Measurements from ENCODE around the gene GPATCH11. TPM values are rescaled to one million over a fixed set of nuclear protein-coding genes. Genes with fewer than 3 reads are reported as not detected.

The GPATCH11 gene
- total and polyA plus RNA-seq, 12 donors = 2.6 to 6.1 (median 5.6) TPM

DNA sequence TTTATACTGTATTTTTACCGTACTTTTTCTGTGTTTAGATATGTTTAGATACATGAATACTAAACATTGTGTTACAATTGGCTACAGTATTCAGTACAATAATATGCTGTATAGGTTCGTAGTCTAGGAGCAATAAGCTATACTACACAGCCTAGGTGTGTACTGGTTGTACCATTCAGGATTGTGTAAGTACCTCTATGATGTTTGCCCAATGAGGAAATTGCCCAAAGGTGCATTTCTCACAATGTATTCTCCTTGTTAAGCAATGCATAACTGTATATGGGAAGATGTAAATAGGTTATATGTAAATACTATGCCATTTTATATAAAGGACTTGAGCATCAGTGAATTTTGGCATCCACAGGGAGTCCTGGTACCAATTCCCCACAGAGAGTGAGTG is 61.7 kb downstream of the GPATCH11 start:
- no peaks in the 10 kb centered on the region for H3K27me3 ChIP-seq
- no peaks in the 10 kb centered on the region for H3K9me3 ChIP-seq
- ATAC-seq (no peak), DNase-seq (no peak)
- TF ChIP-seq, protein P1, sequence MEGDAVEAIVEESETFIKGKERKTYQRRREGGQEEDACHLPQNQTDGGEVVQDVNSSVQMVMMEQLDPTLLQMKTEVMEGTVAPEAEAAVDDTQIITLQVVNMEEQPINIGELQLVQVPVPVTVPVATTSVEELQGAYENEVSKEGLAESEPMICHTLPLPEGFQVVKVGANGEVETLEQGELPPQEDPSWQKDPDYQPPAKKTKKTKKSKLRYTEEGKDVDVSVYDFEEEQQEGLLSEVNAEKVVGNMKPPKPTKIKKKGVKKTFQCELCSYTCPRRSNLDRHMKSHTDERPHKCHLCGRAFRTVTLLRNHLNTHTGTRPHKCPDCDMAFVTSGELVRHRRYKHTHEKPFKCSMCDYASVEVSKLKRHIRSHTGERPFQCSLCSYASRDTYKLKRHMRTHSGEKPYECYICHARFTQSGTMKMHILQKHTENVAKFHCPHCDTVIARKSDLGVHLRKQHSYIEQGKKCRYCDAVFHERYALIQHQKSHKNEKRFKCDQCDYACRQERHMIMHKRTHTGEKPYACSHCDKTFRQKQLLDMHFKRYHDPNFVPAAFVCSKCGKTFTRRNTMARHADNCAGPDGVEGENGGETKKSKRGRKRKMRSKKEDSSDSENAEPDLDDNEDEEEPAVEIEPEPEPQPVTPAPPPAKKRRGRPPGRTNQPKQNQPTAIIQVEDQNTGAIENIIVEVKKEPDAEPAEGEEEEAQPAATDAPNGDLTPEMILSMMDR (IDR thresholded peaks at IDR 0.05) = no peak
- H3K36me3 ChIP-seq = peaks cover 0 to 86% (median 49%) of the 10 kb centered on the region in 9 donors
- intact Hi-C loops (cut with DNase I) = no loop called here
- peaks cover 0 to 20% (median 8%) of the 10 kb centered on the region in 9 donors for H3K4me1 ChIP-seq
- 93 to 96% methylated on average over 2 of the region's 2 CpGs for WGBS, 2 donors
- H3K4me3 ChIP-seq = no peak overlapping the region
- no peak overlapping the region for H3K27ac ChIP-seq

- Histone ChIP-seq H3K4me1 (peaks cover 0 to 36% (median 8%) of the 10 kb centered on the region in 9 donors), H3K27ac (no peak overlapping the region), H3K27me3 (no peaks in the 10 kb centered on the region), H3K36me3 (peaks cover 0 to 80% (median 41%) of the 10 kb centered on the region in 9 donors), H3K4me3 (no peak overlapping the region), H3K9me3 (no peaks in the 10 kb centered on the region)
- intact Hi-C loops (cut with DNase I) = no loop called here
- 97 to 98% methylated on average over 7 of the region's 7 CpGs for WGBS, 2 donors
- DNase-seq (no peak), ATAC-seq (no peak)
- TF ChIP-seq, protein P1 (IDR thresholded peaks at IDR 0.05) = no peak
These were observed 64.0 kb downstream of the GPATCH11 start for GRCh38 chr2:37148325-37148724.

Other genes starting within 250 kb of the GPATCH11 start
- 100 to 1,000 TPM in 2 of 10 donors, 10 to 100 TPM in 8; 37.0 to 102 (median 67.8) TPM for gene STRN, start 118.0 kb upstream of the GPATCH11 start, total RNA-seq
- 10 to 100 TPM in 1 of 2 donors, 1 to 10 TPM in 1; 8.6 to 12.2 TPM for gene STRN, start 118.0 kb upstream of the GPATCH11 start, polyA plus RNA-seq
- gene HEATR5B, start 146 bp upstream of the GPATCH11 start, total RNA-seq = 10 to 100 TPM; 14.7 to 27.4 (median 18.2) TPM
- 10 to 100 TPM in 1 of 2 donors, 1 to 10 TPM in 1; 3.7 to 10.6 TPM for gene HEATR5B, start 146 bp upstream of the GPATCH11 start, polyA plus RNA-seq
- gene EIF2AK2, start 72.5 kb downstream of the GPATCH11 start, total RNA-seq = 10 to 100 TPM; 18.6 to 31.1 (median 24.2) TPM
- 1 to 10 TPM; 2.4 to 5.7 TPM for gene EIF2AK2, start 72.5 kb downstream of the GPATCH11 start, polyA plus RNA-seq
- gene SULT6B1, start 104.2 kb downstream of the GPATCH11 start, total RNA-seq = not detected
- not detected for gene SULT6B1, start 104.2 kb downstream of the GPATCH11 start, polyA plus RNA-seq
- 10 to 100 TPM; 54.2 to 68.2 (median 60.3) TPM for gene CEBPZOS, start 112.0 kb downstream of the GPATCH11 start, total RNA-seq
- 100 to 1,000 TPM in 1 of 2 donors, 10 to 100 TPM in 1; 27.3 to 190 TPM for gene CEBPZOS, start 112.0 kb downstream of the GPATCH11 start, polyA plus RNA-seq
- 10 to 100 TPM; 22.4 to 35.0 (median 27.2) TPM for gene CEBPZ, start 147.1 kb downstream of the GPATCH11 start, total RNA-seq
- 10 to 100 TPM; 32.6 to 42.9 TPM for gene CEBPZ, start 147.1 kb downstream of the GPATCH11 start, polyA plus RNA-seq
- 10 to 100 TPM; 21.3 to 30.5 (median 26.8) TPM for gene NDUFAF7, start 147.1 kb downstream of the GPATCH11 start, total RNA-seq
- gene NDUFAF7, start 147.1 kb downstream of the GPATCH11 start, polyA plus RNA-seq = 10 to 100 TPM; 13.1 to 23.3 TPM
- 10 to 100 TPM in 9 of 10 donors, 1 to 10 TPM in 1; 9.3 to 21.6 (median 13.2) TPM for gene PRKD3, start 240.3 kb downstream of the GPATCH11 start, total RNA-seq
- gene PRKD3, start 240.3 kb downstream of the GPATCH11 start, polyA plus RNA-seq = 1 to 10 TPM; 4.4 to 7.0 TPM